Stimulated activated CD8-positive, alpha-beta memory T cell treated with anti-CD3 and anti-CD28 coated beads, Interleukin-4, amount 100 ng/mL, for 24 hours (primary cell): ENCODE results near the gene PTPRN2.

Experiments used
- DNase-seq: peaks from one replicate; pipeline ENCODE4 v3.0.0-alpha.2; 2020; ENCODE audit warnings: low read depth

The PTPRN2 gene

GRCh38 chr7:158011941-158012340 lies 575.7 kb downstream of the PTPRN2 start:
- DNase-seq = no peak

- no peak for DNase-seq
Observed at GRCh38 chr7:158010961-158011693, 576.5 kb downstream of the PTPRN2 start.

- no peak for DNase-seq
Observed at GRCh38 chr7:158009886-158010285, 577.7 kb downstream of the PTPRN2 start.

- DNase-seq = no peak
Observed at GRCh38 chr7:158008267-158008666, 579.4 kb downstream of the PTPRN2 start.

- DNase-seq = no peak
Observed at GRCh38 chr7:158007697-158008257, 579.8 kb downstream of the PTPRN2 start.

GRCh38 chr7:158006841-158007696 lies 580.6 kb downstream of the PTPRN2 start:
- no peak for DNase-seq

GRCh38 chr7:158005531-158005930 lies 582.1 kb downstream of the PTPRN2 start:
- DNase-seq = no peak

GRCh38 chr7:158004123-158004490 lies 583.5 kb downstream of the PTPRN2 start:
- no peak for DNase-seq

- no peak for DNase-seq
Observed at GRCh38 chr7:158003441-158004122, 584.0 kb downstream of the PTPRN2 start.

- no peak for DNase-seq
Observed at GRCh38 chr7:158002486-158003080, 585.0 kb downstream of the PTPRN2 start.

GRCh38 chr7:158001621-158002320 lies 585.9 kb downstream of the PTPRN2 start:
- no peak for DNase-seq

GRCh38 chr7:158001003-158001402 lies 586.6 kb downstream of the PTPRN2 start:
- no peak for DNase-seq

- DNase-seq = no peak
Observed at GRCh38 chr7:158000160-158000559, 587.5 kb downstream of the PTPRN2 start.

- no peak for DNase-seq
Observed at GRCh38 chr7:157998884-157999552, 588.6 kb downstream of the PTPRN2 start.

GRCh38 chr7:157997471-157997870 lies 590.2 kb downstream of the PTPRN2 start:
- no peak for DNase-seq

GRCh38 chr7:157997080-157997440 lies 590.6 kb downstream of the PTPRN2 start:
- no peak for DNase-seq

GRCh38 chr7:157996359-157997079 lies 591.1 kb downstream of the PTPRN2 start:
- no peak for DNase-seq

GRCh38 chr7:157995815-157996214 lies 591.8 kb downstream of the PTPRN2 start:
- DNase-seq = no peak

- DNase-seq = no peak
Observed at GRCh38 chr7:157994319-157994718, 593.3 kb downstream of the PTPRN2 start.

- no peak for DNase-seq
Observed at GRCh38 chr7:157993406-157994105, 594.1 kb downstream of the PTPRN2 start.
